Lower leg skin (tissue), 4 donors: ENCODE measurements around the gene TLE2. TPM values are rescaled to one million over a fixed set of nuclear protein-coding genes. Genes with fewer than 3 reads are reported as not detected.

ENCODE experiments used
- DNase-seq, 2 donors: peaks; one replicate each; pipeline ENCODE4 v3.0.0-alpha.2; 2019; ENCODE audit warnings: low spot score in 2 of 2
- H3K4me3 ChIP-seq: fragments of 200-600 bp; sonication (generic); 2 replicates; pipeline ENCODE4 v1.5.1; 2017; ENCODE audit warnings: mild to moderate bottlenecking, low read depth; ENCODE audit not compliant: poor library complexity, severe bottlenecking
- POLR2A ChIP-seq, 2 donors: fragments of 450-650 bp; IDR thresholded peaks; one replicate each; pipeline ENCODE4 v1.6.1; 2016 to 2017; ENCODE audit warnings: antibody characterized with exemption in 2 of 2, mild to moderate bottlenecking in 1 of 2, moderate library complexity in 1 of 2
- WGBS, 2 donors: methylation state at CpG; one replicate each; pipeline ENCODE4 v1.1.5; 2018; 5-methylcytosine and 5-hydroxymethylcytosine counted together
- intact Hi-C: fragments of 100-400 bp; cut with DNase I; formaldehyde crosslinking; loops from one replicate; pipeline ENCODE4 v1.15.0; 2023; ENCODE audit warnings: low total_unique reads
- total RNA-seq, 4 donors: library from RNA; depleted of rRNA; stranded (reverse); fragments of >200 nt; gene quantifications; one replicate each; pipeline ENCODE4 v1.1.0, GENCODE V29; 2016
- TF ChIP-seq, protein P1 (sequence below), 3 donors: fragments of 450-650 bp; IDR thresholded peaks; one replicate each; pipeline ENCODE4 v1.5.1; 2016; ENCODE audit warnings: antibody characterized with exemption in 3 of 3, mild to moderate bottlenecking in 3 of 3, moderate library complexity in 2 of 3

The TLE2 gene
- total RNA-seq, 4 donors from 2014 or later, result 25.3 to 40.1 (median 33.5) TPM

DNA sequence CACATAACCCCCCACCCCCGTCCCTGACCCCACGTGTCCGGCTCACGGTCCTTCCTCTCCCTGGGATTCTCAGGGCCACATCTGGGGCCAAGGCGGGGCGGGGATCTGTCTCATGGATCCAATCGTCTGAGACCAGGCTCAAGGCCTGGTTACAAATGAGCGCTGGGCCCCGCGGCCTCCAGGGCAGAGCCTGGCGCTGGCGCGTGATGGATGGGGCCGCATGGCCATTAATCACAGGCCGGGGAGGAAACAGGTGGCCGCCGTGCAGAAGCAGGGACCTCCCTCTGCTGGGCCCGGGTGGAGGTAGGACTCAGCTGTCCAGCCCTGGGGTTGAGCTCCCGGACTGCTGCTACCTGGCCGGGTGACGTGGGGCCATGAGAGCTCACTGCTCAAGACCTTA, 39.0 kb upstream of the TLE2 start:
- intact Hi-C loops, result no loop called here
- H3K4me3 ChIP-seq, result no peak overlapping the region
- 79 to 86% methylated on average over 14 to 20 of the region's 21 CpGs for WGBS, 2 donors
- no peak for TF ChIP-seq POLR2A (IDR thresholded peaks at IDR 0.05)
- TF ChIP-seq, protein P1, sequence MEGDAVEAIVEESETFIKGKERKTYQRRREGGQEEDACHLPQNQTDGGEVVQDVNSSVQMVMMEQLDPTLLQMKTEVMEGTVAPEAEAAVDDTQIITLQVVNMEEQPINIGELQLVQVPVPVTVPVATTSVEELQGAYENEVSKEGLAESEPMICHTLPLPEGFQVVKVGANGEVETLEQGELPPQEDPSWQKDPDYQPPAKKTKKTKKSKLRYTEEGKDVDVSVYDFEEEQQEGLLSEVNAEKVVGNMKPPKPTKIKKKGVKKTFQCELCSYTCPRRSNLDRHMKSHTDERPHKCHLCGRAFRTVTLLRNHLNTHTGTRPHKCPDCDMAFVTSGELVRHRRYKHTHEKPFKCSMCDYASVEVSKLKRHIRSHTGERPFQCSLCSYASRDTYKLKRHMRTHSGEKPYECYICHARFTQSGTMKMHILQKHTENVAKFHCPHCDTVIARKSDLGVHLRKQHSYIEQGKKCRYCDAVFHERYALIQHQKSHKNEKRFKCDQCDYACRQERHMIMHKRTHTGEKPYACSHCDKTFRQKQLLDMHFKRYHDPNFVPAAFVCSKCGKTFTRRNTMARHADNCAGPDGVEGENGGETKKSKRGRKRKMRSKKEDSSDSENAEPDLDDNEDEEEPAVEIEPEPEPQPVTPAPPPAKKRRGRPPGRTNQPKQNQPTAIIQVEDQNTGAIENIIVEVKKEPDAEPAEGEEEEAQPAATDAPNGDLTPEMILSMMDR (IDR thresholded peaks at IDR 0.05), result no peak
- no peak for DNase-seq

GRCh38 chr19:3067563-3067962, 38.5 kb upstream of the TLE2 start:
- intact Hi-C loops, result no loop called here
- 87 to 92% methylated on average over 9 of the region's 9 CpGs for WGBS, 2 donors
- no peak for DNase-seq
- no peak overlapping the region for H3K4me3 ChIP-seq
- no peak for TF ChIP-seq POLR2A (IDR thresholded peaks at IDR 0.05)
- TF ChIP-seq, protein P1 (IDR thresholded peaks at IDR 0.05), result no peak

DNA sequence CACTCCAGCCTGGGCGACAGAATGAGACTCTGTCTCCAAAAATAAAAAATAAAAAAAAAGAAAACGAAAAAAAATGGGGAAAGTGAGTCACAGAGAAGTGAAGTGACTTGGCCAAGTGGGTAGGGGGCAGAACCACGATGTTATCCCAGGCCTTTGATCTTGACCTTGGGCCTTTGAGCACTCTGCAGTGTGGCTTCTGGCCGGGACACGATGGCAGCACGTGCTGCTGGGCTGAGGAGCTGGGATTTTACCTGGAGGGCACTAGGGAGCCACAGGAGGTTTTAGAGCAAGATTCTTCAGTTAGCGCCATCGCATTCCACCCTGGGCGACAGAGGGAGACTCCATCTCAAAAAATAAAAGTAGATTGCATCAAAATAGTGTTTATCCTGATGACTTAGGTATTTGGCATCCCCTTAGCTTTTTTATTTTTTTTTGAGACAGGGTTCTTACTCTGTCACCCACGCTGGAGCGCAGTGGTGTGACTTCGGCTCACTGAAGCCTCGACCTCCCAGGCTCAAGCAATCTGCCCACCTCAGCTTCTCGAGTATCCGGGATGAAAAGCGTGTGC, 37.5 kb upstream of the TLE2 start:
- intact Hi-C loops, result no loop called here
- 85 to 87% methylated on average over 16 of the region's 16 CpGs for WGBS, 2 donors
- no peak overlapping the region for H3K4me3 ChIP-seq
- TF ChIP-seq, protein P1 (IDR thresholded peaks at IDR 0.05), result no peak
- TF ChIP-seq POLR2A (IDR thresholded peaks at IDR 0.05), result no peak
- no peak for DNase-seq

- 75 to 83% methylated on average over 15 of the region's 15 CpGs for WGBS, 2 donors
- no peak for DNase-seq
- H3K4me3 ChIP-seq, result no peak overlapping the region
- TF ChIP-seq POLR2A (IDR thresholded peaks at IDR 0.05), result no peak
- TF ChIP-seq, protein P1 (IDR thresholded peaks at IDR 0.05), result no peak
- intact Hi-C loops, result no loop called here
Measured at GRCh38 chr19:3065675-3066357, 36.7 kb upstream of the TLE2 start.

DNA sequence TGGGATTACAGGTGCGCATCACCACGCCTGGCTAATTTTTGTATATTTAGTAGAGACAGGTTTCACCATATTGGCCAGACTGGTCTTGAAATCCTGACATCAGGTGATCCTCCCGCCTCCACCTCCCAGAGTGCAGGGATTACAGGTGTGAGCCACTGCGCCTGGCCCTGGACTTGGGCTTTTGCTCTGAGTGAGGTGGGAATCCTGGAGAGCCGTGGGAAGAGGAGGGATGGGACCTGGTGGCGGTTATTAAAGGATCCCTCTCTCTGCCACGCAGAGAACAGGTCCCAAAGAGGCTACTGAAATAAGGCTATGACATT, 34.9 kb upstream of the TLE2 start:
- H3K4me3 ChIP-seq, result no peak overlapping the region
- no peak for TF ChIP-seq POLR2A (IDR thresholded peaks at IDR 0.05)
- TF ChIP-seq, protein P1 (IDR thresholded peaks at IDR 0.05), result no peak
- no peak for DNase-seq
- 93 to 99% methylated on average over 7 of the region's 7 CpGs for WGBS, 2 donors
- intact Hi-C loops, result no loop called here
